A549 (cell line): Measurements from ENCODE around the gene FBH1. TPM values are rescaled to one million over a fixed set of nuclear protein-coding genes. Genes with fewer than 3 reads are reported as not detected.

Experiments
- ATAC-seq, 2 experiments: fragments of 200-7000 bp in 1 of 2; fragments of >200 bp in 1 of 2; cut with Nextera tagmentation in 1 of 2; cut with Tn5 transposase in 1 of 2; 3 replicates each; pipeline versions ENCODE4 v1.8.0 to v1.9.1; 2018 to 2020; ENCODE audit warnings: mild to moderate bottlenecking in 1 of 2, moderate library complexity in 1 of 2
- CTCF ChIA-PET: fragments of 300-600 bp; sonication (Branson Sonifier 250); formaldehyde crosslinking; extraction: SDS; loops from one replicate; lab custom pipeline; 2021; ENCODE audit warnings: antibody characterized with exemption, inconsistent platforms; lab: Yijun Ruan, JAX
- POLR2A ChIA-PET: fragments of 350-600 bp; formaldehyde crosslinking; extraction: SDS; loops from one replicate; lab custom pipeline; 2021; ENCODE audit warnings: antibody characterized with exemption, inconsistent platforms; lab: Yijun Ruan, JAX
- DNase-seq, 2 experiments: peaks; one replicate each; pipeline versions ENCODE4 v3.0.0 to v3.0.0-alpha.2; 2011 to 2016; ENCODE audit warnings: low read depth in 1 of 2, low spot score in 1 of 2
- FAIRE-seq: peaks from 2 replicates; lab custom pipeline; 2011; peaks lifted over from hg19 to GRCh38; lab: Jason Lieb, UNC
- H3K27ac ChIP-seq, 2 experiments: fragments of >200 bp; sonication (Bioruptor Twin); formaldehyde crosslinking; 3 replicates each; pipeline ENCODE4 v1.5.1; 2016 to 2017
- H3K4me1 ChIP-seq: fragments of >200 bp; sonication (Bioruptor Twin); formaldehyde crosslinking; 3 replicates; pipeline ENCODE4 v1.6.1; 2016
- H3K4me2 ChIP-seq: fragments of >200 bp; sonication (Bioruptor Twin); formaldehyde crosslinking; 3 replicates; pipeline ENCODE4 v1.6.1; 2016
- H3K4me3 ChIP-seq: fragments of >200 bp; sonication (Bioruptor Twin); formaldehyde crosslinking; 3 replicates; pipeline ENCODE4 v1.5.1; 2016
- H3K9me3 ChIP-seq: fragments of >200 bp; sonication (Bioruptor Twin); formaldehyde crosslinking; 3 replicates; pipeline ENCODE4 v1.6.1; 2016
- BHLHE40 ChIP-seq: IDR thresholded peaks from 2 replicates; pipeline ENCODE4 v1.6.1; 2012; ENCODE audit warnings: low read depth, low read length, inconsistent platforms
- CBX2 ChIP-seq: fragments of 200-600 bp; sonication (generic); IDR thresholded peaks from 2 replicates; pipeline ENCODE4 v1.6.1; 2016; ENCODE audit warnings: low read depth, mild to moderate bottlenecking, borderline replicate concordance
- CHD4 ChIP-seq: fragments of 200-600 bp; sonication (generic); IDR thresholded peaks from 2 replicates; pipeline ENCODE4 v1.6.1; 2016; ENCODE audit warnings: antibody characterized with exemption, mild to moderate bottlenecking, borderline replicate concordance
- ELK1 ChIP-seq: fragments of 150-350 bp; IDR thresholded peaks from 2 replicates; pipeline ENCODE4 v1.6.1; 2014; ENCODE audit warnings: low read depth, mild to moderate bottlenecking, low read length
- EP300 ChIP-seq, 2 experiments: fragments of >200 bp; sonication (Bioruptor Twin); formaldehyde crosslinking; IDR thresholded peaks; 2 replicates in 1 of 2; 3 replicates in 1 of 2; pipeline ENCODE4 v1.6.1; 2016 to 2017
- ESRRA ChIP-seq: fragments of 150-350 bp; IDR thresholded peaks from 2 replicates; pipeline ENCODE4 v1.6.1; 2014; ENCODE audit warnings: mild to moderate bottlenecking, low read length, borderline replicate concordance
- FOSL2 ChIP-seq, 2 experiments: fragments of 450-650 bp in 1 of 2; fragments of >200 bp in 1 of 2; sonication (Bioruptor Twin) in 1 of 2; formaldehyde crosslinking; IDR thresholded peaks; 2 replicates each; pipeline versions ENCODE4 v1.5.0 to v1.6.1; 2016 to 2020; ENCODE audit warnings: mild to moderate bottlenecking in 1 of 2, moderate library complexity in 1 of 2
- GATA3 ChIP-seq: IDR thresholded peaks from 2 replicates; pipeline ENCODE4 v1.6.1; 2012; ENCODE audit warnings: borderline replicate concordance
- HDAC2 ChIP-seq: fragments of 200-600 bp; sonication (generic); IDR thresholded peaks from 2 replicates; pipeline ENCODE4 v1.6.1; 2016
- HOXA7 ChIP-seq: fragments of 250-450 bp; sonication (Bioruptor Pico); IDR thresholded peaks from 2 replicates; pipeline ENCODE4 v1.5.0; 2020; ENCODE audit warnings: mild to moderate bottlenecking, moderate library complexity
- JUN ChIP-seq, 2 experiments: fragments of >200 bp; sonication (Bioruptor Twin); formaldehyde crosslinking; IDR thresholded peaks; 2 replicates in 1 of 2; 3 replicates in 1 of 2; pipeline ENCODE4 v1.6.1; 2016 to 2017
- NPAS2 ChIP-seq: fragments of 250-450 bp; sonication (Bioruptor Pico); IDR thresholded peaks from 2 replicates; pipeline ENCODE4 v1.8.0; 2022; ENCODE audit warnings: mild to moderate bottlenecking, moderate library complexity, borderline replicate concordance
- NR3C1 ChIP-seq: fragments of >200 bp; sonication (Bioruptor Twin); formaldehyde crosslinking; IDR thresholded peaks from 3 replicates; pipeline ENCODE4 v1.6.1; 2017
- PHF8 ChIP-seq: fragments of 200-600 bp; sonication (generic); IDR thresholded peaks from 2 replicates; pipeline ENCODE4 v1.6.1; 2016; ENCODE audit warnings: low read depth, mild to moderate bottlenecking, antibody characterized with exemption, moderate library complexity, borderline replicate concordance
- RARB ChIP-seq: fragments of 250-450 bp; sonication (Bioruptor Pico); IDR thresholded peaks from 2 replicates; pipeline ENCODE4 v1.8.0; 2021; ENCODE audit warnings: mild to moderate bottlenecking, moderate library complexity
- RCOR1 ChIP-seq: fragments of 150-350 bp; IDR thresholded peaks from 2 replicates; pipeline ENCODE4 v1.6.1; 2014; ENCODE audit warnings: antibody characterized with exemption, low read length, low read depth
- RFX5 ChIP-seq: fragments of 450-650 bp; IDR thresholded peaks from 2 replicates; pipeline ENCODE4 v1.7.1; 2014; ENCODE audit warnings: antibody characterized with exemption, mild to moderate bottlenecking, moderate library complexity
- TFCP2L1 ChIP-seq: fragments of 250-450 bp; sonication (Bioruptor Pico); IDR thresholded peaks from 2 replicates; pipeline ENCODE4 v1.5.0; 2021; ENCODE audit warnings: mild to moderate bottlenecking
- ZNF302 ChIP-seq: fragments of 250-450 bp; sonication (Bioruptor Pico); IDR thresholded peaks from 2 replicates; pipeline ENCODE4 v1.9.0; 2021; ENCODE audit warnings: inconsistent platforms, mild to moderate bottlenecking, moderate library complexity
- WGBS: methylation state at CpG from one replicate; pipeline ENCODE4 v1.1.6; 2017; ENCODE audit errors: missing lambda C conversion rate; 5-methylcytosine and 5-hydroxymethylcytosine counted together
- polyA plus RNA-seq, 4 experiments: library from polyadenylated mRNA; depleted of rRNA in 3 of 4; stranded (reverse); fragments of >200 nt; fragmentation: RNase III in 1 of 4; extraction: RNeasy Plus Mini Kit Qiagen cat#74134 plus additional on column Dnase treatment in 1 of 4; gene quantifications; 2 replicates in 3 of 4; 3 replicates in 1 of 4; pipeline ENCODE4 v1.2.3, GENCODE V29; 2011 to 2017
- TF ChIP-seq, protein P1 (sequence below): fragments of >200 bp; sonication (Bioruptor Twin); formaldehyde crosslinking; IDR thresholded peaks from 3 replicates; pipeline ENCODE4 v1.6.1; 2016
- TF ChIP-seq, protein P2 (sequence below): fragments of >200 bp; sonication (Bioruptor Twin); formaldehyde crosslinking; IDR thresholded peaks from 3 replicates; pipeline ENCODE4 v1.5.1; 2016
- TF ChIP-seq, protein P3 (sequence below): fragments of 250-450 bp; sonication (Bioruptor Pico); IDR thresholded peaks from 2 replicates; pipeline ENCODE4 v1.5.0; 2021; ENCODE audit warnings: mild to moderate bottlenecking, moderate library complexity, borderline replicate concordance

FBH1 gene
- polyA plus RNA-seq, 2 of the 4 experiments (the other 2 are of a cell fraction) = 43.9 to 56.5 TPM

DNA sequence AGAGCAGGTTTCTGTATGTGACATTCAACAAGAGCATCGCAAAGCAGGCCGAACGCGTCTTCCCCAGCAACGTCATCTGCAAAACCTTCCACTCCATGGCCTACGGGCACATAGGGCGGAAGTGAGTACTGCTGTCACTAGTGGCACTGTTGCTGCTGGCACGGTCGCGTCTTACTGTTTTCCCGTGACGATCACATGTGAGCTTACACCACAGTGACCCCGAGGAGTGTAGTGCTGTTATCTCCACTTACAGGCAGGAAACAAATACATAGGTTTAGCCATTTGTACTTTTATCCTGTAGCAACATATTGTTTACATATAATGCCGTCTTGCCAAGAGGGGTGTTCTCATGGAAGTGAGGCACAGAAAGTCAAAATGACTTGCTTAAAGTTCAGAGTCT lies 25.4 kb downstream of the FBH1 start:
- Histone ChIP-seq H3K4me2 (no peak overlapping the region), H3K4me3 (no peak overlapping the region), H3K27ac (no peak overlapping the region), H3K9me3 (no peaks in the 10 kb centered on the region), H3K4me1 (no peaks in the 10 kb centered on the region)
- ChIA-PET CTCF (interaction anchor here (0.6 kb wide), 1 partner anchor 133 kb away, joined by 3 read pairs; no protein-coding TSS in a partner anchor), POLR2A (no interaction called here)
- ATAC-seq (no peak), DNase-seq (no peak), FAIRE-seq (no peak)
- WGBS = 95% methylated on average over 14 of the region's 14 CpGs
- TF ChIP-seq RARB (CRISPR knock-in tag) (no peak), NPAS2 (no peak), JUN (IDR thresholded peaks at IDR 0.05) (no peak), HDAC2 (no peak)

DNA sequence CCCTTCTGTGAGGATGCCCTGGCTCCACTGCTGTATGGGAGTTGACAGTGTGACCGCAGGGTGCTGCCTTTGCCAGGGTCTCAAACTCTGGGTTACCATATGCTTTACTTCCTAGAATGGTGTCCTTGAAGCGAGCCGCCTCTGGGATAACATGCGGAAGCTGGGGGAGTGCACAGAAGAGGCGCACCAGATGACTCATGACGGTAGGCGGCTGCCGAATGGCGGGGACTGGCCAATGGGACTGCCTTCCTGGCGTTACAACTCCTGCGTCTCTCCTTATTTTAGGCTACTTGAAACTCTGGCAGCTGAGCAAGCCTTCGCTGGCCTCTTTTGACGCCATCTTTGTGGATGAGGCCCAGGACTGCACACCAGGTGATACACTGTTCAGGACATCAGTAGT lies 27.3 kb downstream of the FBH1 start:
- no peaks in the 10 kb centered on the region for H3K9me3 ChIP-seq
- H3K4me2 ChIP-seq = no peak overlapping the region
- TF ChIP-seq JUN (IDR thresholded peaks at IDR 0.05) = no peak
- WGBS = 97% methylated on average over 13 of the region's 13 CpGs
- no peak for FAIRE-seq
- no peak for DNase-seq
- H3K4me1 ChIP-seq = no peaks in the 10 kb centered on the region
- H3K4me3 ChIP-seq = no peak overlapping the region
- no peak for ATAC-seq
- ChIA-PET POLR2A (no interaction called here), CTCF (interaction anchor here (1.5 kb wide), 1 partner anchor 18 kb away, joined by 3 read pairs; no protein-coding TSS in a partner anchor)
- H3K27ac ChIP-seq = no peak overlapping the region

DNA sequence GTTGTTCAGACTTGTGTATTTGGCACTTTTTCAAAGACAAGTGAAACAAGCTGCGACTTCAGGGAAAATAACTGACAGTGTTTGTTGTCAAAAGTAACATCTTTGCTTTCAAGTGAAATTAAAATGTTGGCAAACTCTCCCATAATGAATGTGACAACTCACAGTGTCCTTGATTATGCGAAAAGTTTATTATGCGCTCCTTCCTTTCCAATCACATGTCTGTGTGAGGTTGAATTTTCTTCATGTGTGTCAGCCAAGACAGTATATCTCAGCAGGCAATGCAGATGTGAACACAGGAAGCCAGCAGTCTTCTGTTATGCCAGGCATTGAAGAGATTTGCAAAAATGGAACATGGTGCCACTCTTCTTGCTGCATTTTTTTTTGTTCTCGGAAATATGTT lies 28.7 kb downstream of the FBH1 start:
- no peak for ATAC-seq
- POLR2A ChIA-PET = no interaction called here

More for the DNA sequence above, 28.7 kb downstream of the FBH1 start:
- no peak for FAIRE-seq
- no peak for TF ChIP-seq RFX5
- no peak for TF ChIP-seq ESRRA
- TF ChIP-seq TFCP2L1 (CRISPR knock-in tag) = no peak
- no peak for TF ChIP-seq BHLHE40
- TF ChIP-seq, protein P1, sequence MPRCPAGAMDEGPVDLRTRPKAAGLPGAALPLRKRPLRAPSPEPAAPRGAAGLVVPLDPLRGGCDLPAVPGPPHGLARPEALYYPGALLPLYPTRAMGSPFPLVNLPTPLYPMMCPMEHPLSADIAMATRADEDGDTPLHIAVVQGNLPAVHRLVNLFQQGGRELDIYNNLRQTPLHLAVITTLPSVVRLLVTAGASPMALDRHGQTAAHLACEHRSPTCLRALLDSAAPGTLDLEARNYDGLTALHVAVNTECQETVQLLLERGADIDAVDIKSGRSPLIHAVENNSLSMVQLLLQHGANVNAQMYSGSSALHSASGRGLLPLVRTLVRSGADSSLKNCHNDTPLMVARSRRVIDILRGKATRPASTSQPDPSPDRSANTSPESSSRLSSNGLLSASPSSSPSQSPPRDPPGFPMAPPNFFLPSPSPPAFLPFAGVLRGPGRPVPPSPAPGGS = no peak
- no peak for TF ChIP-seq GATA3
- TF ChIP-seq RARB (CRISPR knock-in tag) = no peak
- no peak for TF ChIP-seq EP300 (IDR thresholded peaks at IDR 0.05)
- no peak for TF ChIP-seq NR3C1
- no peak for TF ChIP-seq FOSL2 (IDR thresholded peaks at IDR 0.05)
- no peak for TF ChIP-seq FOSL2 (CRISPR knock-in tag; IDR thresholded peaks at IDR 0.05)
- TF ChIP-seq, protein P2, sequence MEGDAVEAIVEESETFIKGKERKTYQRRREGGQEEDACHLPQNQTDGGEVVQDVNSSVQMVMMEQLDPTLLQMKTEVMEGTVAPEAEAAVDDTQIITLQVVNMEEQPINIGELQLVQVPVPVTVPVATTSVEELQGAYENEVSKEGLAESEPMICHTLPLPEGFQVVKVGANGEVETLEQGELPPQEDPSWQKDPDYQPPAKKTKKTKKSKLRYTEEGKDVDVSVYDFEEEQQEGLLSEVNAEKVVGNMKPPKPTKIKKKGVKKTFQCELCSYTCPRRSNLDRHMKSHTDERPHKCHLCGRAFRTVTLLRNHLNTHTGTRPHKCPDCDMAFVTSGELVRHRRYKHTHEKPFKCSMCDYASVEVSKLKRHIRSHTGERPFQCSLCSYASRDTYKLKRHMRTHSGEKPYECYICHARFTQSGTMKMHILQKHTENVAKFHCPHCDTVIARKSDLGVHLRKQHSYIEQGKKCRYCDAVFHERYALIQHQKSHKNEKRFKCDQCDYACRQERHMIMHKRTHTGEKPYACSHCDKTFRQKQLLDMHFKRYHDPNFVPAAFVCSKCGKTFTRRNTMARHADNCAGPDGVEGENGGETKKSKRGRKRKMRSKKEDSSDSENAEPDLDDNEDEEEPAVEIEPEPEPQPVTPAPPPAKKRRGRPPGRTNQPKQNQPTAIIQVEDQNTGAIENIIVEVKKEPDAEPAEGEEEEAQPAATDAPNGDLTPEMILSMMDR = no peak
- TF ChIP-seq, protein P3, sequence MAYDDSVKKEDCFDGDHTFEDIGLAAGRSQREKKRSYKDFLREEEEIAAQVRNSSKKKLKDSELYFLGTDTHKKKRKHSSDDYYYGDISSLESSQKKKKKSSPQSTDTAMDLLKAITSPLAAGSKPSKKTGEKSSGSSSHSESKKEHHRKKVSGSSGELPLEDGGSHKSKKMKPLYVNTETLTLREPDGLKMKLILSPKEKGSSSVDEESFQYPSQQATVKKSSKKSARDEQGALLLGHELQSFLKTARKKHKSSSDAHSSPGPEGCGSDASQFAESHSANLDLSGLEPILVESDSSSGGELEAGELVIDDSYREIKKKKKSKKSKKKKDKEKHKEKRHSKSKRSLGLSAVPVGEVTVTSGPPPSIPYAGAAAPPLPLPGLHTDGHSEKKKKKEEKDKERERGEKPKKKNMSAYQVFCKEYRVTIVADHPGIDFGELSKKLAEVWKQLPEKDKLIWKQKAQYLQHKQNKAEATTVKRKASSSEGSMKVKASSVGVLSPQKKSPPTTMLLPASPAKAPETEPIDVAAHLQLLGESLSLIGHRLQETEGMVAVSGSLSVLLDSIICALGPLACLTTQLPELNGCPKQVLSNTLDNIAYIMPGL (CRISPR knock-in tag) = no peak
- no peak for TF ChIP-seq HOXA7
- TF ChIP-seq ELK1 = no peak
- TF ChIP-seq CHD4 = no peak
- TF ChIP-seq ZNF302 (CRISPR knock-in tag) = no peak
- TF ChIP-seq CBX2 = no peak
- TF ChIP-seq PHF8 = no peak
- no peak for TF ChIP-seq RCOR1
- TF ChIP-seq, all 56 proteins: peak for 0
- DNase-seq = no peak
- H3K4me1 ChIP-seq = no peaks in the 10 kb centered on the region
- no peak overlapping the region for H3K27ac ChIP-seq
- WGBS = 98% methylated on average over 4 of the region's 4 CpGs
- no peaks in the 10 kb centered on the region for H3K9me3 ChIP-seq
- CTCF ChIA-PET = no interaction called here
- H3K4me3 ChIP-seq = no peak overlapping the region
- no peak overlapping the region for H3K4me2 ChIP-seq
